Mucosa of rectum (tissue), 2 donors: ENCODE data around the gene KCNK5.

Source experiments
- H3K27ac ChIP-seq, 2 donors: one replicate each; pipeline ENCODE4 v1.7.0; 2013; ENCODE audit warnings: inconsistent platforms in 2 of 2, low read depth in 2 of 2, low read length in 2 of 2
- H3K27me3 ChIP-seq, 2 donors: one replicate each; pipeline ENCODE4 v1.7.0; 2013; ENCODE audit warnings: low read length in 2 of 2; ENCODE audit not compliant: control insufficient read depth in 2 of 2, insufficient read depth in 2 of 2
- H3K36me3 ChIP-seq, 2 donors: one replicate each; pipeline ENCODE4 v1.7.0; 2013; ENCODE audit warnings: low read length in 2 of 2; ENCODE audit not compliant: control insufficient read depth in 2 of 2, insufficient read depth in 2 of 2
- H3K4me1 ChIP-seq, 2 donors: one replicate each; pipeline ENCODE4 v1.7.0; 2013; ENCODE audit warnings: low read length in 2 of 2, mild to moderate bottlenecking in 1 of 2; ENCODE audit not compliant: control insufficient read depth in 2 of 2, insufficient read depth in 2 of 2
- H3K4me3 ChIP-seq, 2 donors: one replicate each; pipeline ENCODE4 v1.7.0; 2013; ENCODE audit warnings: low read length in 2 of 2
- H3K9ac ChIP-seq, 2 donors: one replicate each; pipeline ENCODE4 v1.7.0; 2013; ENCODE audit warnings: low read length in 2 of 2, low read depth in 1 of 2, mild to moderate bottlenecking in 1 of 2
- H3K9me3 ChIP-seq, 2 donors: one replicate each; pipeline ENCODE4 v1.7.0; 2013; ENCODE audit warnings: low read length in 2 of 2; ENCODE audit not compliant: control insufficient read depth in 2 of 2
- donor health status: healthy.
- donor health status: Normal muscosa, but diverticular disease.

The KCNK5 gene, protein sequence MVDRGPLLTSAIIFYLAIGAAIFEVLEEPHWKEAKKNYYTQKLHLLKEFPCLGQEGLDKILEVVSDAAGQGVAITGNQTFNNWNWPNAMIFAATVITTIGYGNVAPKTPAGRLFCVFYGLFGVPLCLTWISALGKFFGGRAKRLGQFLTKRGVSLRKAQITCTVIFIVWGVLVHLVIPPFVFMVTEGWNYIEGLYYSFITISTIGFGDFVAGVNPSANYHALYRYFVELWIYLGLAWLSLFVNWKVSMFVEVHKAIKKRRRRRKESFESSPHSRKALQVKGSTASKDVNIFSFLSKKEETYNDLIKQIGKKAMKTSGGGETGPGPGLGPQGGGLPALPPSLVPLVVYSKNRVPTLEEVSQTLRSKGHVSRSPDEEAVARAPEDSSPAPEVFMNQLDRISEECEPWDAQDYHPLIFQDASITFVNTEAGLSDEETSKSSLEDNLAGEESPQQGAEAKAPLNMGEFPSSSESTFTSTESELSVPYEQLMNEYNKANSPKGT

DNA sequence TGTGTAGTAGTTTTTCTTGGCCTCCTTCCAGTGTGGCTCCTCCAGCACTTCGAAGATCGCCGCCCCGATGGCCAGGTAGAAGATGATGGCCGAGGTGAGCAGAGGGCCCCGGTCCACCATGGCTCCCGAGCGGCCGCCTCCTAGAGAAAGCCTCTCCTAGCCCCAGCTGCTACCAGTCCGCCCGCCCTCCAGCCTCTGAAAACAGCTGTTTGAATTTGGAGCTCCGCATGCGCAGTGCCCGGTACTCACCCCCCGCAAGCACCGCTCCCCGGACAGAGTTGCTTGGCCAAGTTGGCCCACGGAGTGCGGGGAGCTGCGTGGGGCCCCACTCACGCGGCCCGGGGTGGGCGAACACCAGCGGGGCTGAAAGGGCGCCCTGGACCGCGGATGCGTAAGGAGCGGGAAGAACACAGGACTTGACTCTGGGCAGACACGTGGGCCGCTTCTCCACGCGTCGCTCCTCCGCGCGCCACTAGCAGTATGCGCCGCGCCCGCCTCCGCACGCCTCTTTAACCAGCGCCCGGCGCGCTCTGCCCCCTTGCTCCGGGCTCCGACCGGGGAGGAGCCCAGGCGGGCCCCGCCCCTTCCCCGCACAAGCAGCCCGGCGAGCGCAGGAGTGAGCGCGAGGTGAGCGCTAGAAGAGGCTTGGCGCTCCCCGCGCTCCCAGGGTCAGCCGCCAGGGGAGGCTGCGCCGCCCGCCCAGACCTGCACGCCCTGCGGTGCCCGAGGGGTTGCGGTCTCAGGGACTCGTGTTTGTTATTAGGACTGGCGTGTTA is at the start of gene KCNK5:
TSS of gene KCNK5 (minus strand) at position 484 of the 776 bp plus-strand sequence. CDS start at position 120, 364 bp downstream.
- H3K4me1 ChIP-seq: peaks cover 41 to 44% of the 10 kb centered on the region in 2 donors
- no peaks in the 10 kb centered on the region for H3K27me3 ChIP-seq
- peak within 1 kb of the TSS; percentile 78 to 84 for H3K27ac ChIP-seq
- peak within 1 kb of the TSS; percentile 76 to 83 for H3K9ac ChIP-seq
- H3K9me3 ChIP-seq: no peaks in the 10 kb centered on the region
- H3K4me3 ChIP-seq: peak within 1 kb of the TSS; percentile 68 to 84
- H3K36me3 ChIP-seq: no peaks in the 10 kb centered on the region

DNA sequence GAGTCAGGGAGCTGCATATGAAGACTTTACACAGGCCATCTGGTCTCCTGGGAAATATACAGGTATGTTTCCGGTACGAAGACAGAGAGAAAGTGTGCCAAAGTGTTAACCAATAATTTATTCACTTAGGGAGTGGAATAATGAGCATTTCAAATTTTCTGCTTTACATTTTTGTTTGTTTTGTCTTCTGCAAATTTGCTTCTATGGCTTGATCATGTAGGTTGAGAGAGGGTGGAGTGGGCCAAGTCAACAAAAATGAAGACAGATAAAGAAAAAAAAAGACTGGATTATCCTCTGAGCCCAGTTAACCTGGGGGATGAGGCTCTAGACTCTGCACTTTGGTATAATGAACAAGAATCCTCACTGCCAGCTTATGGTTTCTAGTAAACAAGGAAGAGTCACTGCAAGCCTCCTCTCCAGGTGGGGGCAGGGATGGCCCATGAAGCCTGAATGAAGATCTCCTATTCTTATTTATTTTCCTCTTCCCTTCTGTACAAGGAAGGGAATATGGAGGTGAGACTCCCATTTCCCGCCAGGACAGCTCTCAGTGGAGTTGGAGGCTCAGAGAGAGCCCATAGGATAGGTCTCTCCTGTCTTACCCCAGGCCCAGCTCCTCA is 47.2 kb upstream of the KCNK5 start:
- Histone ChIP-seq H3K27me3 (no peaks in the 10 kb centered on the region), H3K27ac (peak overlapping the region; percentile 68 to 75), H3K9me3 (no peaks in the 10 kb centered on the region), H3K9ac (peak overlapping the region in 1 of 2 donors; percentile 42), H3K4me3 (no peak overlapping the region), H3K36me3 (no peaks in the 10 kb centered on the region), H3K4me1 (peaks cover 23 to 53% of the 10 kb centered on the region in 2 donors)

DNA sequence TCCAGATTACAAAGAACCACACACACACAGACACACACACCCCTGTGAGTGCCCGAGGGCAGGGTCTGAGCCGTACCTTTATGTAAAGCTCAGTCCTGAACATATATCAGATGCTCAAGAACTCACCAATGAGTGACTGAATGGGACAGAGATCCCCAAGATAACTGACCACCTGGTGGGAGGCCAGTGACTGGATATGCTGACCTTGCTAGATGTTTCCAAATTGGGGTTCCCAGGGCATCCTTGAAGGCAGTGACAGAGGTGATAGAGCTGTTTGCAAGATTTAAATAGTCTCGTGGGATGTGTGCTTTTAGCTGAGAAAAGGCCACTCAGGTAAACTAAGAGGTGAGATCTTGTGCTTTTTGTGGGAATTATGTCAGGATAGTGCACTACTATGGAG is 45.6 kb upstream of the KCNK5 start:
- Histone ChIP-seq H3K36me3 (no peaks in the 10 kb centered on the region), H3K27me3 (no peaks in the 10 kb centered on the region), H3K27ac (no peak overlapping the region), H3K4me3 (no peak overlapping the region), H3K9ac (no peak overlapping the region), H3K9me3 (no peaks in the 10 kb centered on the region), H3K4me1 (peaks cover 13 to 37% of the 10 kb centered on the region in 2 donors)

DNA sequence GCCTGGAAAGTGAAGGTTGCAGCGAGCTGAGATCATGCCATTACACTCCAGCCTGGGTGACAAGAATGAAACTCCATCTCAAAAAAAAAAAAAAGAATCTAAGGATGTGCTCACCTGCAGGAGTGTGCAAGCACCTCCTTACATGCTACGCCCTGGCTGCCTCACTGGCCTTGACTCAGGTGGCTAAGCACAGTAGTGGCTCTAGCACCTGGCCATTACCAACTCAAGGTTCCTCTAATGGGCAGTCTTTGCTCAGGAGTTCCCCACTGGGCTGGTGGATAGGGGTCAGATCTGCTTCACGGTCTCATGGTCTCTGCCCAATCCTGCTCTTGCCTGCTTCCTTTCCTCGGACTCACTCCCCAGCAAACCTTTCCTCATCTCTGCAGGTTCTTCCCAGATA is 45.2 kb upstream of the KCNK5 start:
- peaks cover 10 to 32% of the 10 kb centered on the region in 2 donors for H3K4me1 ChIP-seq
- H3K36me3 ChIP-seq: no peaks in the 10 kb centered on the region
- H3K9me3 ChIP-seq: no peaks in the 10 kb centered on the region
- no peaks in the 10 kb centered on the region for H3K27me3 ChIP-seq
- no peak overlapping the region for H3K9ac ChIP-seq
- H3K27ac ChIP-seq: no peak overlapping the region
- no peak overlapping the region for H3K4me3 ChIP-seq

DNA sequence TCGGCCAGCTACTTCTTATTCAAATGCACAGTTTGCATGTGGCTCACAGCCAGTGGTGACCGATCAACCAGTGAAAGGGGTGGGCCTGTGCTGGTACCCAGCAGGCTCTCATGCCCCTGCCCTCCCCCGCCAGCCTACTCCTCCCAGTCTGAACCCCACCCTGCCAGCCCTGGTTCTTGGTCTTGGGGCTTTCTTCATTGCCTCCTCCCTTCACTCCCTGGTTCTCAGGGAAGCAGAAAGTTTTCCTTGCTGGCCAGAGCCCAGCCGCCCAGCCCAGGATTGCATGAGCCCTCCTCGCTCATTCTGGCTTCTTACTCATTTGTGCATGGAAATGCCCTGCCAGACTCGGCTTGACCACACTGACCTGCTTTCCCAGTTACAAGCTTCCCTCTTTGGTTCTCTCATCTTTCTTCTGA is 44.1 kb upstream of the KCNK5 start:
- Histone ChIP-seq H3K9ac (peak overlapping the region in 1 of 2 donors; percentile 6), H3K9me3 (no peaks in the 10 kb centered on the region), H3K4me3 (no peak overlapping the region), H3K4me1 (peaks cover 4 to 27% of the 10 kb centered on the region in 2 donors), H3K36me3 (no peaks in the 10 kb centered on the region), H3K27ac (peak overlapping the region in 1 of 2 donors; percentile 15), H3K27me3 (no peaks in the 10 kb centered on the region)

DNA sequence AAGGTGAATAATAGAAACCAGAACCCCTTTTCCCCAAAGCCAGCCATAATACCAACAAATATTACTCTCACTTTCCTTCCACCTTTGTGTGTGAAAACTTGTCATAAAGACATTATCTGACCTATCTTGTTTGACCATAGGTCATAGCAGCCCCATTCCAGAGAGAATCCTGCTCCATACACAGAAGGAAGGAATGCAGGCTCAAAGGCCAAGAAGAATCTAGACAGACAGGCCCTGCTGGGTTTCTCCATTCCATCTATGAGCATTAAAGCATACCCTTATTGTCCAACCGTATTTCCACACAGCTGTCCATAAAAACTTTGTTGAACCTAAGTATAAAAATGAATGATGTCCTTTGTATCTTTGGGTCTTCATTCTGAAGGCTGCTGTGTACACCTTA is 40.7 kb upstream of the KCNK5 start:
- H3K4me1 ChIP-seq: peaks cover 16 to 17% of the 10 kb centered on the region in 2 donors
- no peak overlapping the region for H3K27ac ChIP-seq
- H3K9ac ChIP-seq: no peak overlapping the region
- no peaks in the 10 kb centered on the region for H3K9me3 ChIP-seq
- no peak overlapping the region for H3K4me3 ChIP-seq
- H3K27me3 ChIP-seq: no peaks in the 10 kb centered on the region
- no peaks in the 10 kb centered on the region for H3K36me3 ChIP-seq

DNA sequence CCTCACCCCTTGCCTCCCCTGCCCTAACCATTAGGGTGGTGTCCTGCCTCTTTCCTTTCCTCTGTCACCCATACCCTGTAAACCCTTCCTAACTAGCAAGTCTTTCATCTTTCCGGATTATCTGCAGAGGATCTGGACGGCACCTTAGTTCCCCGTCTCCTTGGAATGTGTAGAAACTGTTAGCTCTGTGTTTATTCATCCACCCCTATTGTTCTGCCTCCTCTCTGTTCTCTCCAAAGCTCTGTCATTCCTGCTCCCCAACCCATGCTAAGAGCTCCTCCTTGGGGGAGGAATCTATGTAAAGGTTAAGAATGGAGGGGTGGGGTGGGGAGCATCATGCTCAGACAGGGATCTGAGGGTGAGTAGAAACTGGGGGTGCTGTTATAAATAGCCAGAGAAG is 39.4 kb upstream of the KCNK5 start:
- no peak overlapping the region for H3K4me3 ChIP-seq

DNA sequence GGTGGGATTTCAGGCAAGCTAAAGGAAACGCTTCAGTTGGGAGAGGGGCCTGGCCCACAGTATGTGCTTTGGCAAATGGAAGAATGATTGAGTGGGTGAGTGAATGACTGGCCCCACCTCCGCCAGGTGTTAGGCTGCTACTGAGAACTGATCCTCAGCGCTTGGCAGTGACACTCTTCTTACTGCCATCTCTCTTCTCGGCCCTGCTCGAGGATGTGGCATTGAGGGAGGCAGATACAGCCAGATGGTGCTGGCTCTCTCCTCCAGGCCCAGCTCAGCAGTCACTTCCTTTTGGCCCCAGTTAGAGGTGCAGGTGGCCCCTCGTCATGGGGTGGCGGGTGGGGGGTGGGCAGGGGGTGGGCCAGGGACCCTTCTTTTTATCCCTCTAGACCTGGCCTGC is 38.9 kb upstream of the KCNK5 start:
- H3K4me3 ChIP-seq: no peak overlapping the region
- H3K27me3 ChIP-seq: no peaks in the 10 kb centered on the region
- no peak overlapping the region for H3K9ac ChIP-seq
- no peaks in the 10 kb centered on the region for H3K9me3 ChIP-seq
- H3K27ac ChIP-seq: no peak overlapping the region
- no peaks in the 10 kb centered on the region for H3K36me3 ChIP-seq
- H3K4me1 ChIP-seq: peaks cover 16 to 17% of the 10 kb centered on the region in 2 donors

More for the DNA sequence above, 39.4 kb upstream of the KCNK5 start:
- Histone ChIP-seq H3K9ac (no peak overlapping the region), H3K4me1 (peaks cover 17 to 18% of the 10 kb centered on the region in 2 donors), H3K36me3 (no peaks in the 10 kb centered on the region), H3K27ac (no peak overlapping the region), H3K27me3 (no peaks in the 10 kb centered on the region), H3K9me3 (no peaks in the 10 kb centered on the region)

DNA sequence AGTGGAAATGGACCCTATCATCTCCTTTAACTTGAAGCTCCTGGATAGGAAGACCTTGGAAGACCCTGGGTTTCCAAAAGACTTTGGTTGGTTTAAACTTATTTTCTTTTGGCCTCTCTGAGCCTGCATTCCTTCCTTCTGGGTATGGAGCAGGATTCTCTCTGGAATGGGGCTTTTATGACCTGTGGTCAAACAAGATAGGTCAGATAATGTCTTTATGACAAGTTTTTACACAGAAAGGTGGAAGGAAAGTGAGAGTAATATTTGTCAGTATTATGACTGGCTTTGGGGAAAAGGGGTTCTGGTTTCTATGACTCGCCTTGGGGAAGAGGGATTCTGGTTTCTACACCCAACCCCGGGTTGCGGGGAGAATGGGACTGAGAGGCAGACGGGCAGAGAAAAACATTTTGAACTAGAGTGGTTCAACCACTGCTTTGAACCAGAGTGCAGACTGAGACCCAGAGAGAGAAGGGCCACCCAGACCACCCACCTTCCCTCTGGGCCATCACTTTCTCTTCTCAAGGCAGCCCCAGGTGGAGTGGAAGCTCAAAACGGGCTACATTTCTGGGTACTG is 37.6 kb upstream of the KCNK5 start:
- no peaks in the 10 kb centered on the region for H3K27me3 ChIP-seq
- peaks cover 16 to 17% of the 10 kb centered on the region in 2 donors for H3K4me1 ChIP-seq
- peak overlapping the region in 1 of 2 donors; percentile 64 for H3K9ac ChIP-seq
- H3K36me3 ChIP-seq: no peaks in the 10 kb centered on the region
- peak overlapping the region in 1 of 2 donors; percentile 17 for H3K4me3 ChIP-seq
- no peaks in the 10 kb centered on the region for H3K9me3 ChIP-seq
- peak overlapping the region; percentile 72 to 79 for H3K27ac ChIP-seq
